Measurements from ENCODE around the gene SAXO1. TPM values are rescaled to one million over a fixed set of nuclear protein-coding genes. Genes with fewer than 3 reads are reported as not detected.

The SAXO1 gene
- total and polyA plus RNA-seq, 3 donors from 2014 or later = 25.8 to 103 (median 44.0) TPM

- Histone ChIP-seq H3K36me3 (ENCODE audit: low read depth, missing control alignments) (no peaks in the 10 kb centered on the region), H3K27me3 (no peaks in the 10 kb centered on the region), H3K9me3 (no peaks in the 10 kb centered on the region), H3K4me3 (no peak overlapping the region), H3K4me1 (no peaks in the 10 kb centered on the region), H3K27ac (no peak overlapping the region)
- 78 to 84% methylated on average over 8 of the region's 8 CpGs for WGBS, 2 donors
- DNase-seq = no peak
- no peak for TF ChIP-seq CTCF (IDR thresholded peaks at IDR 0.05)
- no peak for TF ChIP-seq POLR2A (IDR thresholded peaks at IDR 0.05)
- intact Hi-C loops (cut with DNase I; ENCODE audit: low total_unique reads) = no loop called here
Observed at GRCh38 chr9:18922161-18922885, 110.7 kb downstream of the SAXO1 start.

GRCh38 chr9:18921366-18922075 lies 111.5 kb downstream of the SAXO1 start:
- no peak overlapping the region for H3K27ac ChIP-seq
- intact Hi-C loops (cut with DNase I; ENCODE audit: low total_unique reads) = no loop called here
- 79 to 83% methylated on average over 7 of the region's 7 CpGs for whole genome bisulfite sequencing, 2 donors
- no peak for DNase-seq
- TF ChIP-seq POLR2A (IDR thresholded peaks at IDR 0.05) (no peak), CTCF (IDR thresholded peaks at IDR 0.05) (no peak)
- no peaks in the 10 kb centered on the region for H3K36me3 ChIP-seq (ENCODE audit: low read depth, missing control alignments)
- H3K27me3 ChIP-seq = no peaks in the 10 kb centered on the region
- no peak overlapping the region for H3K4me3 ChIP-seq
- H3K9me3 ChIP-seq = no peaks in the 10 kb centered on the region
- no peaks in the 10 kb centered on the region for H3K4me1 ChIP-seq

- WGBS, 2 donors = 63 to 78% methylated on average over 4 of the region's 4 CpGs
- no peak for TF ChIP-seq POLR2A (IDR thresholded peaks at IDR 0.05)
- no peak for TF ChIP-seq CTCF (IDR thresholded peaks at IDR 0.05)
- Histone ChIP-seq H3K9me3 (no peaks in the 10 kb centered on the region), H3K36me3 (ENCODE audit: low read depth, missing control alignments) (no peaks in the 10 kb centered on the region), H3K4me1 (no peaks in the 10 kb centered on the region), H3K27me3 (no peaks in the 10 kb centered on the region), H3K27ac (no peak overlapping the region), H3K4me3 (no peak overlapping the region)
- intact Hi-C loops (cut with DNase I; ENCODE audit: low total_unique reads) = no loop called here
- no peak for DNase-seq
Observed at GRCh38 chr9:18920141-18921084, 112.6 kb downstream of the SAXO1 start.

- WGBS, 2 donors = 95 to 96% methylated on average over 9 of the region's 9 CpGs
- intact Hi-C loops (cut with DNase I; ENCODE audit: low total_unique reads) = no loop called here
Observed at GRCh38 chr9:18911714-18912342, 121.2 kb downstream of the SAXO1 start.

More at GRCh38 chr9:18911714-18912342, 121.2 kb downstream of the SAXO1 start:
- H3K4me1 ChIP-seq = no peaks in the 10 kb centered on the region
- DNase-seq = no peak
- no peak for TF ChIP-seq POLR2A (IDR thresholded peaks at IDR 0.05)
- TF ChIP-seq CTCF (IDR thresholded peaks at IDR 0.05) = no peak
- no peaks in the 10 kb centered on the region for H3K27me3 ChIP-seq
- no peak overlapping the region for H3K4me3 ChIP-seq
- H3K36me3 ChIP-seq (ENCODE audit: low read depth, missing control alignments) = no peaks in the 10 kb centered on the region
- H3K9me3 ChIP-seq = no peaks in the 10 kb centered on the region
- no peak overlapping the region for H3K27ac ChIP-seq

Data from testis (tissue), 3 donors.